ENCODE data around the gene MME.
"Not testable (repeated sequence)": the region's sequence is repeated elsewhere in the genome, so short reads cannot be mapped to it uniquely, and the experiment has no call there.

Gene MME

GRCh38 chr3:155110996-155111901 is 31.1 kb downstream of the MME start:
- no peak overlapping the region; the same call in 1 of the 2 replicates for H3K27ac ChIP-seq
- TF ChIP-seq ZFX (IDR thresholded peaks at IDR 0.05): no peak
- no peak for TF ChIP-seq CTCF (conservative IDR thresholded peaks at IDR 0.05)

GRCh38 chr3:155111971-155112370 is 31.9 kb downstream of the MME start:
- H3K27ac ChIP-seq: no peak overlapping the region
- no peak for TF ChIP-seq CTCF (conservative IDR thresholded peaks at IDR 0.05)
- TF ChIP-seq ZFX (IDR thresholded peaks at IDR 0.05): no peak

- H3K27ac ChIP-seq: peak overlapping the region; percentile 28
- no peak for TF ChIP-seq ZFX (IDR thresholded peaks at IDR 0.05)
- no peak for TF ChIP-seq CTCF (conservative IDR thresholded peaks at IDR 0.05)
These were observed 32.7 kb downstream of the MME start for GRCh38 chr3:155112661-155113389.

GRCh38 chr3:155124745-155125144 is 44.6 kb downstream of the MME start:
- H3K27ac ChIP-seq: peak overlapping the region; percentile 48

GRCh38 chr3:155129396-155129795 is 49.3 kb downstream of the MME start:
- TF ChIP-seq CTCF (conservative IDR thresholded peaks at IDR 0.05) (no peak), ZFX (IDR thresholded peaks at IDR 0.05) (no peak)

GRCh38 chr3:155130001-155130400 is 49.9 kb downstream of the MME start:
- H3K27ac ChIP-seq: no peak overlapping the region
- TF ChIP-seq CTCF (conservative IDR thresholded peaks at IDR 0.05): no peak

More at GRCh38 chr3:155129396-155129795, 49.3 kb downstream of the MME start:
- no peak overlapping the region for H3K27ac ChIP-seq

- H3K27ac ChIP-seq: no peak overlapping the region; the same call in 1 of the 2 replicates
- no peak for TF ChIP-seq ZFX (IDR thresholded peaks at IDR 0.05)
- TF ChIP-seq CTCF (conservative IDR thresholded peaks at IDR 0.05): no peak
These were observed 51.0 kb downstream of the MME start for GRCh38 chr3:155131104-155131503.

GRCh38 chr3:155134311-155134710 is 54.2 kb downstream of the MME start:
- not testable (repeated sequence) for H3K27ac ChIP-seq

All from C4-2B (cell line).